Fibroblast of lung (primary cell): ENCODE data around the gene MBOAT2.

ENCODE experiments used
- CTCF ChIP-seq, 2 donors: IDR thresholded peaks in 1 of 2; conservative IDR thresholded peaks in 1 of 2; 1 replicate in 1 of 2; 2 replicates in 1 of 2; pipeline ENCODE4 v1.5.1; 2011 to 2012; ENCODE audit warnings: low read length in 2 of 2, control low read depth in 1 of 2, inconsistent platforms in 1 of 2, low read depth in 1 of 2, mild to moderate bottlenecking in 1 of 2
- EZH2 ChIP-seq: IDR thresholded peaks from 2 replicates; pipeline ENCODE4 v1.5.1; 2012; ENCODE audit warnings: low read length, control low read depth, mild to moderate bottlenecking; ENCODE audit errors: missing control alignments

- no peak for TF ChIP-seq EZH2
- TF ChIP-seq CTCF (conservative IDR thresholded peaks at IDR 0.05 in 1 of 2, IDR thresholded peaks at IDR 0.05 in 1 of 2; ENCODE audit: low read depth in 1 of 2, low read length in 2 of 2): no peak
These were observed 183.5 kb downstream of the MBOAT2 start for GRCh38 chr2:8819948-8820347.
